HG03095 (cell line): ENCODE results near the gene FUT8.
A peak's percentile ranks its signal among the peaks of the same experiment; 100 is the strongest.
"Not testable (repeated sequence)": the region's sequence is repeated elsewhere in the genome, so short reads cannot be mapped to it uniquely, and the experiment has no call there.

ENCODE experiments used
- ATAC-seq: cut with Tn5 transposase; IDR thresholded peaks from one replicate; pipeline ENCODE4 v1.9.1; 2021; ENCODE audit warnings: moderate library complexity; ENCODE audit not compliant: unreplicated experiment

FUT8 gene

DNA sequence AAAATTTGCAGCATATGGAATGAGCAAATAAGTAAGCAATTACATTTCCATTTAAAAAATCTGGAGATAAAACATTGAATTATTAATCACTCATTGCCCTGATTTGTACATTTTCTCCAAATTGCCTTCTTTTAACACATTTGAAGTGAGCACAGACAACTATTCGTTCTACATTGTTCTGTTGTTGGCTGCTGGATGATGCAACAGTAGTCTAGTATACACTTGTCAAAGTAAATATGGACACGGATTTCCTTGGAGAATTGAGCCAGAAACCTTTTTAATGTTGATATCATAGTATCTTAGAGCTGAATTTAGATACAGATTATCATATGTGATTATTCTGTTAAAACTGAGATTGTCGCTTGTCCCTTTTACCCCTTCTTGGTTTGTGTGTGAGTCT is 188.2 kb downstream of the FUT8 start:
- ATAC-seq: no peak

GRCh38 chr14:65604535-65604934 is 192.0 kb downstream of the FUT8 start:
- no peak for ATAC-seq

DNA sequence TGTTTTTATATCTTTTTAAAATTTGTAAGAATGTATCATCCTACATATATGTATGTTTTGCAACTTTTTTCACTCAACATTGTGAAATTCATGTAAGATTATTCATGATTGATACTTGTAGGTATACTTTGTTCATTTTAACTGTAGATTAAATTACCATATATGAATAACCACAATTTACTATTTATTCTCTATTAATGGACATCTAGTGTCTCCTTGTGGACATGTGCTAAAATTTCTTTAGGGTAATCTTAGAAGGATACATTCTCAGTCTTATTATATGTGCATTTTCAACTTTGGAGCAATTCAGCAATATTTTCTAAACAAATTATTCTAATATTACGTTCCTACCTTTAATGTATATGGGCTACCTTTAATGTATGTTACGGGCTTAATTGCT is 192.4 kb downstream of the FUT8 start:
- no peak for ATAC-seq

DNA sequence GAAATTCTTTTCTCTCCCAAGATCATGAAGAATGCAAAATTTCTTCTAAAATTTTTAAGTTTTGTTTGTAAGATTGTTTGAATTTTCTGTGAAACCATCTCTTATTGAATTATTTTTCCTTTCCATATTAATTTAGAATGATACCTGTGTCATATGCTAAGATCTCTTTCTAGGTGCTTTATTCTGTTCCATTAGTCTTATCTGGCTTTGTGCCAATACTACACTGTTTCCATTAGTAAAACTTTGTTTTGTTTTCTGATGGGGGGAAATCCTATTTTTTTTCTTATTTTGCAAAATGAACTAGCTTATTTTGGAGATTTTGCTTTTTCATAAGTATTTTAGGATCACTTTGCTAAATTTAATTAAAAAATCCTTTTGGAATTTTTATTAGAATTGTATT is 193.9 kb downstream of the FUT8 start:
- no peak for ATAC-seq

DNA sequence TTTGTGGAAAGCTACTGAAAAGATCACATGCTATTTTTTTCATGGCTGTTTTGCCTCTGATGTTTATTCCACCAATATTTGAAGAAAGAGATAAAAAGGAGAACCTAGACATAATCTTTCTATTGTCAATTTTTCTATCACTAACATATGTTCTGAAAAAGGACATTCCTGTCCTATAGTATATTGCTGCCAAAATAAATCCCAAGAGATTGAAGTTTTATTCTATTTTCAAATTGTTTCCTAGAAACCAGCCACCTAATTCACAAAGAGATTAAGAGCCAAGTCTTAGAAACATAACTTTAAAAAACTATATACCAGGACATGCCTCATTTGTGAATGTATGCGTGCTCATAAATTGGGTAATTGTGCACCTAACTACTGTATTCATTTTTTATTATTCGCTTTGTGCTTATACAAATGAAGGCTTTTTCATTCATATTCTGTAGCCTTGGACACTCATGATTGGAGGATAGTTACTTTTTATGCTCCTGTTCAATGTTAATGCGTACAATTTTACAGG is 200.7 kb downstream of the FUT8 start:
- no peak for ATAC-seq

DNA sequence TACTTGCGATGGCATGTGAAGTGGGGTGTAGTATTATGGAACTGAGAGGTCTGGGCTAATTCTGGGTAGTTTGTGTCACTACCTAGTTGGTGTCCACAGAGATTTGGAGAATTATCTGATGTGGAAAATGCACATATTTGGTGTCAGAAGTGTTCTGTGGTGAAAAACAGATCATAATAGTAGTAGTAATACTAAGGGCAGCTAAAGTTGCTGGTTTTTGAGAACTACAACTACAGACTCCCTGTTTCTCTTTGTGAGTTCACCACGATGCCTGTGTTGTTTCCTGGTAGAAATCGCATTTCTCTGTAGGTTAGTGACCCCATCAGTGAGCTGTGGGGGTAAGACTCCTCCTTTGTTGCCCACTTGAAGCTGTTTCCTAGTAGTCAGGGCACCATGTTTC is 206.5 kb downstream of the FUT8 start:
- ATAC-seq: no peak

DNA sequence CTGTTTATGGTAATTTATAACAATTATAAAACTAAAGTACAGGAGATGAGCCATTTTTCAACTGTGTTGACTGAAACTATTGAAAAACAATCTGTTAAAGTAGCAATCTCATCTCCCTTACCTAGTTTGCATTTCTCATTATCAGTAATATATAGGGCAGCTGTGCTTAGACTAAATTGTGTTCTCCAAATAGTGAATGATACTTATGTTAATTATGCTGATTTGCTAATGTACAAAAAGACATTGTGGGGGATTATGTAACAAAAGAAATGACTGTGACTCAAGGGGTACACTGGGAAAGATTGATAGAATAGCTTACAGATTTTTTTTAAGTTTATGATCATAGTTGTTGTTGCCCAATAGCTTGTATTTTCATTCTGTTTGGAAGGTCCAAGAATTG is 207.7 kb downstream of the FUT8 start:
- no peak for ATAC-seq

DNA sequence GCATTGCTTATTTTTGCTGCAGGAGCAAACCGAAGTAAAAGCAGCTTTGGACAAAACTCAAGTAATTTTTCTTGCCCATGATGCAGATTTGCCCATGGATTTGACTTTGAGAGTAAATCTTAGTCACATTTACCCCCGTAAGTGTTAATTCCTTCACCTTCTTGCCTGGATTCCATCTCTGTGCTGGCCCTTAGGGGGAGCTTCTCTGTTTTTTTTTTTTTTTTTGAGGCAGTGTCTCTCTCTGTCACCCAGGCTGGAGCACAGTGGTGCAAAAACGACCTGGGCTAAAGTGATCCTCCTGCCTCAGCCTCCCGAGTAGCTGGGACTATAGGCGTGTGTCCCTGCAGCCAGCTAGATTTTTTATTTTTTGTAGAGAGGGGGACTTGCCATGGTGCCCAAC is 210.2 kb downstream of the FUT8 start:
- no peak for ATAC-seq

- ATAC-seq: no peak
These were observed 211.2 kb downstream of the FUT8 start for GRCh38 chr14:65623759-65624158.

- ATAC-seq: no peak
These were observed 214.8 kb downstream of the FUT8 start for GRCh38 chr14:65627315-65627714.

DNA sequence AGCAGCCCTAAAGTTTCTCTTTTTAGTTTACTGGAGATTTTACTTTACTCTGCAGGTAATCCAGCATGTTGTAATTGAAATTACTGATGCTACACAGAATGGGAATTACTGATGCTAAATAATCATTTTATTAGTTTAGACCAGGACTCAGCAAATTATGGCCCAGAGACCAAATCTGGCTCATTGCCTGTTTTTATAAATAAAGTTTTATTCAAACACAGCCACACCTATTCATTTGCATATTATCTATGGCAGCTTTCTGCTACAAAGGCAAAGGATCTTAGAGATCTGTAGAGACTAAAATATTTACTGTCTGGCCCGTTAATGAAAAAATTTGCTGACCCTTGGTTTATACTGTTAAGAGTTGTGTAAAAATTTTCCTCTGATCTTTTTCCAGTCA is 216.1 kb downstream of the FUT8 start:
- ATAC-seq: no peak

GRCh38 chr14:65631040-65631439 is 218.5 kb downstream of the FUT8 start:
- no peak for ATAC-seq

GRCh38 chr14:65632487-65632886 is 220.0 kb downstream of the FUT8 start:
- no peak for ATAC-seq

- not testable (repeated sequence) for ATAC-seq
These were observed 221.1 kb downstream of the FUT8 start for GRCh38 chr14:65633666-65634065.

DNA sequence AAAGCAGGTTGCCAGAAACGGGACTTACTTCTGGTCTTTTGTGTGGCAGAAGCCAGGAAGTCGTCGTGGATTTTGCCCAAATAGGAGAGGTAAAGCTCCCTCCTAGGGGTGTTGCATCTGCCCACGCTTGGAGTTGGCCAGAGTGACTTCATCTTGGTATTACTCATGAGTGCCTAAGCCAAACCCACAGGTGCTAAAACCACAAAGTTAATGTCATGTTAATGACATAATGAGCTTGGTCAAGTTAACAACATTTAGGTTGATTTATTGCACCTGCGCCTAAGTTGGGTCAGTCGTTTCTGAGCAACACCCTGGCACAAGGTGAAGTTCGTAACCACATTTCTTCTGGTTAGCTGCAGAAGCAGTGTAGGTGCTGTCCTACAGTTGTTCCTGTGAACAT is 225.2 kb downstream of the FUT8 start:
- ATAC-seq: peak; percentile 74

DNA sequence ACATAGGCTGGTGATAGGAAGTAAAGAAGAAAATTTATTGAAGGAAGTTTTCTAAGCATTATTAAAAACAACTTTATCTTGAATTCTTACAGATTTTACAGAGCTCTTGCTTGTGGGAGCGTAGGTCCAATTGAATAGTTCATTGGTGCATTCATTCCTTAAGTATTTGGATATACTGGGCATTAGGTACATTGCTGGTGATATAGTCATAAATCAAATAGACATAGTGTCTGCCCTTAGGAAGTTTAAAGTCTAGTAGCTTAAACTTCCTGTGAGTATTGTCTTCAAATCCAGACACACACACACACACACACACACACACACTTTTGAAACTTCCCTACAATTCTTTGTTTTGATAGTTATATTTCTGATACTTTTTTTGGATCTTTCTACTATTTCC is 226.7 kb downstream of the FUT8 start:
- no peak for ATAC-seq

DNA sequence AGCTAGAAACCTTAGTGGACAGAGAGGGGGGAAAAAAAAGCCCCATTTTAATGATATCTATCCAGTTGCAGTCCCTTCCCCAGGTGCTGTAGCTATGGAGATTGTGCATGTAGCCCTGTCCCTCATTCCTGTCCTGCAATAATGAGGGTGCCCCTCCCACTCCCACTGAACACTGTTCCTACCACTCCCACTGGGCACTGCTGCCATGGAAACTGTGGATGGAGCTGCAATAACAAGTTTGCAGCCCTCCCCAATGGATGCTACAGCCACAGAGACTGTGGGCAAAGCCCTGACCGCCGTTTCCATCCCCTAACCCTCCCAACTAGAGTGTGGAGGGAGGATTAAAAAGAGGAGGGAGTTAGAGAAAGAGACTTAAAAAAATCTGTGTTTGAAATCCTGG is 238.3 kb downstream of the FUT8 start:
- no peak for ATAC-seq

GRCh38 chr14:65656554-65656953 is 244.0 kb downstream of the FUT8 start:
- ATAC-seq: no peak

GRCh38 chr14:65658202-65658601 is 245.7 kb downstream of the FUT8 start:
- ATAC-seq: no peak

DNA sequence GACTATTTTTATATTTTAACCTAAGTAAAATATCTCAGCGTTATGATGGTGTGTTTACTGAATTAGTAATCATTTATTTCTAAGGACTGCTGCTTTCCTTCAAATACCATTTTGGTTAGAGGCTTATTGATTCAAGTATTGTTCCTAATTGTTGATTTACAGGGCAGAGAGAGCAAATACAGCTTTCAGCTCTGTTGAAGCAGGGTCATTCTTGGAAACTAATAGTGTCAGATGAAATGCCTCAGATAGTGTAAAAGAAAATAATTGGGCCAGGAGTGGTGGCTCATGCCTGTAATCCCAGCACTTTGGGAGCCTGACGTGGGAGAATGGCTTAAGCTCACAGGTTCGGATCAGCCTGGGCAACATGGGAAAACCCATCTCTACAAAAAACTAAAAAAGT is 249.3 kb downstream of the FUT8 start:
- no peak for ATAC-seq

DNA sequence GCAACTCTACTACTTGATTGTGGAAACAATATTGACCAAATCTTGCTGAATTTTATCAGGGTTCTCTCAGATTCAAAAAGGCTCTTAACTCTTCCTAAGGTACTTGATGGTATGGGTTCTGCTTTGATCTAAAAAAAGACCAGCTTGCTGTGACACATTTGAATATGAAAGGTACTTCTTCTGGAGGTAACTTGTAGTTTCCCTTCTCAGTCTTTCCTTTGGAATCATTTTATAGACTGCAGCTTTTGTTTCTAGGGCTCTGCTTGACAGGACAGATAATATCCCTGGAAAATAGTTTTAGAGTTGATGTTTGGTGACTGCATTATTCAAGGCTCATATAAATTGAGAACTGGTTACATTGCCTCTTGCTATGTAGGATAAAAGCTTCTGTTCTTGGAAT is 251.9 kb downstream of the FUT8 start:
- ATAC-seq: no peak

DNA sequence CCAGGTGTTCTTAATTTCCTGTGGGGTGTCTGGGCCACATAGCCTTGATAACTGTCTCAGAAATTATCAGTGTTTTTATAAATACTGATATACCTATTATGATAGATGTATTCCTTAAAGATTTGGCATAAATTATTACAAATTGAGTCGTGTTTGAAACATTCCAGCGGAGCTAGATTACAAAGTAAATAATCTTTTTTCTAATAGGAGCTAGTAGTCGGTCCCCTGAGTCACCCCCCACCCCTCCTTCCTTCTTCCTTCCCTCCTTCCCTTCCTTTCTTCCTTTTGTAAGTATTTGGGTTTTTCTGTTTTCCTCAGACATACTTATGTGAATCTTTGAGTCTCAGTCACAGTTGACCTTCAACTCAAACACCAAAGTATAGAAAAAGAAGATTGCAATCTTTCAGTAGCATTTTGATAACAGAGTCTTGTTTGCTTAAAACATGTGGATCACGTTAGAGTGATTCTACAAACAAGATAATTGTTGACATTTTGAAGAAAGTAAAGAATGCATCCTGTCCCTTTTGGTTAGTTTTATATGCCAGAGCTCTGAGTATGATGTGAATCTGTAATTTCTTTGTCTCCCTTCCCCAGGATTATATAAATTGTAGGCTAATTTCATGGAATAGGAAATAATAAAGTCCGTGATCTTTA is 264.0 kb downstream of the FUT8 start:
- ATAC-seq: no peak

- no peak for ATAC-seq
These were observed 273.0 kb downstream of the FUT8 start for GRCh38 chr14:65685572-65685971.
